Mesothelial cell of epicardium (in vitro differentiated cells): Measurements from ENCODE around the gene PCDHGA10. TPM values are rescaled to one million over a fixed set of nuclear protein-coding genes. Genes with fewer than 3 reads are reported as not detected.
"Not testable (repeated sequence)": the region's sequence is repeated elsewhere in the genome, so short reads cannot be mapped to it uniquely, and the experiment has no call there.

ENCODE experiments used
- DNase-seq, 2 experiments: peaks; one replicate each; pipeline ENCODE4 v3.0.0; 2021; ENCODE audit warnings: low spot score in 2 of 2; ENCODE audit not compliant: unreplicated experiment in 2 of 2
- H3K27ac Mint-ChIP-seq: 2 replicates; pipeline ENCODE4 v1.8.0; 2021; ENCODE audit warnings: mixed read lengths
- H3K27me3 Mint-ChIP-seq: 2 replicates; pipeline ENCODE4 v1.8.0; 2021; ENCODE audit warnings: low read depth, mixed read lengths
- H3K36me3 Mint-ChIP-seq: 2 replicates; pipeline ENCODE4 v1.8.0; 2021; ENCODE audit warnings: mixed read lengths
- H3K4me1 Mint-ChIP-seq: 2 replicates; pipeline ENCODE4 v1.8.0; 2021; ENCODE audit warnings: mixed read lengths
- H3K4me3 Mint-ChIP-seq: 2 replicates; pipeline ENCODE4 v1.8.0; 2021; ENCODE audit warnings: mild to moderate bottlenecking, moderate library complexity, mixed read lengths
- H3K9me3 Mint-ChIP-seq: 2 replicates; pipeline ENCODE4 v1.8.0; 2021; ENCODE audit warnings: mixed read lengths
- total RNA-seq: library from RNA; stranded (reverse); gene quantifications from 3 replicates; pipeline ENCODE4 v1.2.1, GENCODE V29; 2021
- TF ChIP-seq, protein P1 (sequence below): fragments of 200-600 bp; sonication (generic); IDR thresholded peaks from one replicate; pipeline ENCODE4 v1.5.0; 2021; ENCODE audit warnings: antibody characterized with exemption; ENCODE audit not compliant: unreplicated experiment

PCDHGA10 gene
- total RNA-seq, 1 donor from 2014 or later = 33.4 TPM

DNA sequence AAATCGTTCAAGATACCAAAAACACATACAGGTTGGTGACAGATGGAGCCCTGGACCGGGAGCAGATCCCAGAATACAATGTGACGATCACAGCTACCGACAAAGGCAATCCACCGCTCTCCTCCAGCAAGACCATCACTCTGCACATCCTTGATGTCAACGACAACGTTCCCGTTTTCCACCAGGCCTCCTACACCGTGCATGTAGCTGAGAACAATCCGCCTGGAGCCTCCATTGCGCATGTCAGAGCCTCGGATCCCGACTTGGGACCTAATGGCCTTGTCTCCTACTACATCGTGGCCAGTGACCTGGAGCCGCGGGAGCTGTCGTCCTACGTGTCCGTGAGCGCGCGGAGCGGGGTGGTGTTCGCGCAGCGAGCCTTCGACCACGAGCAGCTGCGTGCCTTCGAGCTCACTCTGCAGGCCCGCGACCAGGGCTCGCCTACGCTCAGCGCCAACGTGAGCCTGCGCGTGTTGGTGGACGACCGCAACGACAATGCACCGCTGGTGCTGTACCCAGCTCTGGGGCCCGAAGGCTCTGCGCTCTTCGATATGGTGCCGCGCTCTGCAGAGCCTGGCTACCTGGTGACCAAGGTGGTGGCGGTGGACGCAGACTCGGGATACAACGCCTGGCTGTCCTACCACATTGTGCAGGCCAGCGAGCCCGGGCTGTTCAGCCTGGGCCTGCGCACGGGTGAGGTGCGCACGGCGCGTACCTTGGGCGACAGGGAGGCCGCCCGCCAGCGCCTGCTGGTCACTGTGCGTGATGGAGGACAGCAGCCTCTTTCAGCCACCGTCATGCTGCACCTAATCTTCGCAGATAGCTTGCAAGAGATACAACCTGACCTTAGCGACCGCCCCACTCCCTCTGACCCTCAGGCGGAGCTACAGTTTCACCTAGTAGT, 41.0 kb upstream of the PCDHGA10 start:
- Mint-ChIP-seq H3K27ac (no peak overlapping the region), H3K4me1 (no peaks in the 10 kb centered on the region), H3K27me3 (no peaks in the 10 kb centered on the region), H3K4me3 (no peak overlapping the region), H3K36me3 (peaks cover 14% of the 10 kb centered on the region), H3K9me3 (peaks cover 73% of the 10 kb centered on the region)
- TF ChIP-seq, protein P1, sequence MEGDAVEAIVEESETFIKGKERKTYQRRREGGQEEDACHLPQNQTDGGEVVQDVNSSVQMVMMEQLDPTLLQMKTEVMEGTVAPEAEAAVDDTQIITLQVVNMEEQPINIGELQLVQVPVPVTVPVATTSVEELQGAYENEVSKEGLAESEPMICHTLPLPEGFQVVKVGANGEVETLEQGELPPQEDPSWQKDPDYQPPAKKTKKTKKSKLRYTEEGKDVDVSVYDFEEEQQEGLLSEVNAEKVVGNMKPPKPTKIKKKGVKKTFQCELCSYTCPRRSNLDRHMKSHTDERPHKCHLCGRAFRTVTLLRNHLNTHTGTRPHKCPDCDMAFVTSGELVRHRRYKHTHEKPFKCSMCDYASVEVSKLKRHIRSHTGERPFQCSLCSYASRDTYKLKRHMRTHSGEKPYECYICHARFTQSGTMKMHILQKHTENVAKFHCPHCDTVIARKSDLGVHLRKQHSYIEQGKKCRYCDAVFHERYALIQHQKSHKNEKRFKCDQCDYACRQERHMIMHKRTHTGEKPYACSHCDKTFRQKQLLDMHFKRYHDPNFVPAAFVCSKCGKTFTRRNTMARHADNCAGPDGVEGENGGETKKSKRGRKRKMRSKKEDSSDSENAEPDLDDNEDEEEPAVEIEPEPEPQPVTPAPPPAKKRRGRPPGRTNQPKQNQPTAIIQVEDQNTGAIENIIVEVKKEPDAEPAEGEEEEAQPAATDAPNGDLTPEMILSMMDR = no peak
- no peak for DNase-seq

DNA sequence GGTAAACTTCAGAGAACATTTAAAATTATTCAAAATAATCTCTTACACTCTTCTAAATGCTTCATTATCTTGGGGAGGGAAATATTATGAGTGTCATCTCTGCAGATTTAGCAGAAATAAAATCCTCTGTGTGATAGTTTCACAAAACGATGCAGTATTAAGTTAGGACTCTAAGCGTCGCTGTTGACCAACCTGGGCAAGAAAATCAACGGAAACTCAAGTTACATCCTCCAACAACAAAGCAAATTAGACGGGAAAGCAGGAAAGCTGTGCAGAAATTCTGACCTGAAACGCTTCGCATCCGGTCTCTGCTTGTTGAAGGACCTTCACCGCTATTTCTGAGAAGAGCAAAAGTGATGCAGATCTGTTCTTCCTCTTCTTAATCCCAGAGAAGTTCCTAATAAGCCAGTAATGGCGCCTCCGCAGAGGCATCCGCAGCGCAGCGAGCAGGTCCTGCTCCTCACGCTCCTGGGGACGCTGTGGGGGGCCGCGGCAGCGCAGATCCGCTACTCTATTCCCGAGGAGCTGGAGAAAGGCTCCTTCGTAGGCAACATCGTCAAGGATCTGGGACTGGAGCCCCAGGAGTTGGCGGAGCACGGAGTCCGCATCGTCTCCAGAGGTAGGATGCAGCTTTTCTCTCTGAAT, 39.0 kb upstream of the PCDHGA10 start, which contains the start of gene PCDHGA6:
TSS of gene PCDHGA6 (plus strand) at position 219 of the 645 bp plus-strand sequence. CDS start at position 412, 193 bp downstream.
- H3K36me3 Mint-ChIP-seq = peaks cover 14% of the 10 kb centered on the region
- no peak within 1 kb of the TSS for H3K4me3 Mint-ChIP-seq
- H3K27me3 Mint-ChIP-seq = no peaks in the 10 kb centered on the region
- TF ChIP-seq, protein P1 = no peak
- no peak for DNase-seq
- H3K27ac Mint-ChIP-seq = no peak within 1 kb of the TSS
- H3K4me1 Mint-ChIP-seq = no peaks in the 10 kb centered on the region
- peaks cover 68% of the 10 kb centered on the region for H3K9me3 Mint-ChIP-seq

- H3K27me3 Mint-ChIP-seq = no peaks in the 10 kb centered on the region
- DNase-seq = no peak
- no peaks in the 10 kb centered on the region for H3K4me1 Mint-ChIP-seq
- no peak overlapping the region for H3K4me3 Mint-ChIP-seq
- peaks cover 69% of the 10 kb centered on the region for H3K9me3 Mint-ChIP-seq
- H3K36me3 Mint-ChIP-seq = peaks cover 14% of the 10 kb centered on the region
- TF ChIP-seq, protein P1 = no peak
- H3K27ac Mint-ChIP-seq = no peak overlapping the region
Measured at GRCh38 chr5:141374627-141375026, 38.2 kb upstream of the PCDHGA10 start.

GRCh38 chr5:141375444-141376155, 37.2 kb upstream of the PCDHGA10 start:
- H3K27me3 Mint-ChIP-seq, DNase-seq, H3K4me1 Mint-ChIP-seq, H3K4me3 Mint-ChIP-seq, H3K27ac Mint-ChIP-seq: not testable (repeated sequence)
- Mint-ChIP-seq H3K9me3 (peaks cover 66% of the 10 kb centered on the region), H3K36me3 (peaks cover 14% of the 10 kb centered on the region)

- H3K4me1 Mint-ChIP-seq = no peaks in the 10 kb centered on the region
- H3K36me3 Mint-ChIP-seq = peaks cover 8% of the 10 kb centered on the region
- no peaks in the 10 kb centered on the region for H3K27me3 Mint-ChIP-seq
- TF ChIP-seq, protein P1 = no peak
- peaks cover 67% of the 10 kb centered on the region for H3K9me3 Mint-ChIP-seq
- DNase-seq = no peak
- H3K27ac Mint-ChIP-seq = no peak within 1 kb of the TSS
- no peak within 1 kb of the TSS for H3K4me3 Mint-ChIP-seq
Measured at GRCh38 chr5:141382469-141383294, 30.1 kb upstream of the PCDHGA10 start, which contains the start of gene PCDHGA7. TSS of gene PCDHGA7 (plus strand) at chr5:141382742. CDS start at chr5:141382900, 158 bp downstream.
